C4-2B (cell line): ENCODE results near the gene VEZF1.

Experiments
- ZFX ChIP-seq: fragments of 450-650 bp; IDR thresholded peaks from 2 replicates; pipeline ENCODE4 v1.6.1; 2017
- TF ChIP-seq, protein P1 (sequence below): fragments of 450-650 bp; conservative IDR thresholded peaks from 2 replicates; pipeline ENCODE4 v1.5.1; 2017; ENCODE audit warnings: mild to moderate bottlenecking

DNA sequence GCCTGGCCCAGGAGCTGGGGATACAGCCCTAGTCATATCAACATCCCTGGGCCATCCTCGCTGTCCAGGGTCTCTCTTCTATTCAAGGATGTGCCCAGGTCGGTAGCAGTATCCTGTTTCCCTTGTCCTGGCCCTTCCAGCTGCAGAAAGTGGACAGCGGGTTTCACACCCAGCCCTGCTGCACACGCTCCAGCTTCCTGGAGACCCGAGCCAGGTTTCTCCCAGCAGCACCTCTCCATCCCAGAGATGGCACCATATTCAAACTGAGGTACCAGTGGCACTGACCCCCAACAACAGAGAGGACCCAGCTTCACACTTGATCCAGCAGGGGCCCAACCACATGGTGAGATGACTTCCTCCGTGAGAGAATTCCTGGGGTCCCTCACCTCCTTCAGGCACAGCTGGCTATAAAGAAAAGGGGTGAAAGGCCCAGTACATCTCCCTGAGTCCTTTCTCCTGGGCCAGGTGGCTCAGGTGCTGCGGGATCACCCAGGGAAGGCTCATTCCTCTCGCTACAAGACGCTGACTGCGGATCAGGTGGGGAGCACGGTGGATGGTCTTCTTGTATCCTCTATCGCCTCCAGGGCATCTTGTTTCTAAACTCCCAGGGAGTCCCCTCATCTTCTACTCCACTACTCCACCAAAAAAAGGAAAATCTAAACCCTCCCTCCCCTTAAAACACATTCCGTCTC lies 34.2 kb downstream of the VEZF1 start:
- TF ChIP-seq, protein P1, sequence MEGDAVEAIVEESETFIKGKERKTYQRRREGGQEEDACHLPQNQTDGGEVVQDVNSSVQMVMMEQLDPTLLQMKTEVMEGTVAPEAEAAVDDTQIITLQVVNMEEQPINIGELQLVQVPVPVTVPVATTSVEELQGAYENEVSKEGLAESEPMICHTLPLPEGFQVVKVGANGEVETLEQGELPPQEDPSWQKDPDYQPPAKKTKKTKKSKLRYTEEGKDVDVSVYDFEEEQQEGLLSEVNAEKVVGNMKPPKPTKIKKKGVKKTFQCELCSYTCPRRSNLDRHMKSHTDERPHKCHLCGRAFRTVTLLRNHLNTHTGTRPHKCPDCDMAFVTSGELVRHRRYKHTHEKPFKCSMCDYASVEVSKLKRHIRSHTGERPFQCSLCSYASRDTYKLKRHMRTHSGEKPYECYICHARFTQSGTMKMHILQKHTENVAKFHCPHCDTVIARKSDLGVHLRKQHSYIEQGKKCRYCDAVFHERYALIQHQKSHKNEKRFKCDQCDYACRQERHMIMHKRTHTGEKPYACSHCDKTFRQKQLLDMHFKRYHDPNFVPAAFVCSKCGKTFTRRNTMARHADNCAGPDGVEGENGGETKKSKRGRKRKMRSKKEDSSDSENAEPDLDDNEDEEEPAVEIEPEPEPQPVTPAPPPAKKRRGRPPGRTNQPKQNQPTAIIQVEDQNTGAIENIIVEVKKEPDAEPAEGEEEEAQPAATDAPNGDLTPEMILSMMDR = no peak
- TF ChIP-seq ZFX = no peak
